ENCODE measurements around the gene PROC.

PROC gene

DNA sequence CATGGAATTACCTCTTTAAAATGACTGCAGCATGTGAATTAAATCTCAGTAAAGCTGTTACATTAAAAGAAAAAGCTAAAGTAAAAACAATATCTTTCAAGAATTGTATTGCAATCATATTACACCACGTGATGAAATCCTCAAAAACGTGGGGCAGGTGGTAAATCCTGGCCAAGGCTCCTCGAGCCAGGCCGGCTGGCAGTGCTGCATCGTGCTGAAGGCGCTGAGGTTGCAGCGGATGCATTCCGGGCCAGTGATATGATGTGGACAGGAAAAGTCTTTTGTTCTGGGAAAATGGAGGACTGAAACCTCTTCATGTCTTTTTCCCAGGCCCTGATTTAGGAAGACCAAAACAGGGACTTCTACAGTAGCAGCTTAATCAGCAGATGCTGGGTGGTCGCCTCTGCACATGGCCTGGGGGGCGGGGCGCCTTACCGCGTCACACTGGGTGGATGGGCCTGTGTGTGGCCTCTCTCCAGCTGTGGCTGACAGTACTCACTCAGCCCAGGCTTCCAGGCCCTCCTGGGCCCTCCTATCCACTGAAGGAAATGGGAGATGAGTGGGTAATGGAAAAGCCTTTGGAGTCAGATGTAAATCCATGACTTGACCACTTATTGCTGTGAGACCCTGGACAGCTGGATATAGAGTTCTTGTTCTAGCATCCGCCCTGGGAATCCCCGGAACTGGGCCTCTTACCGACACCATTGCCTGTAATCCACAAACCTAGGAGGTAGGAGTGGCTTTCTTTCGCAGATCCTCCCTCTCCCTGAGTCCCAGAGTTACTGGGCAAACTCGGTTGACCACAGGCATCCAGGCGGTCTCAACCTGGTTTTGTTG is 45.1 kb downstream of the PROC start:
- DNase-seq, result no peak

DNA sequence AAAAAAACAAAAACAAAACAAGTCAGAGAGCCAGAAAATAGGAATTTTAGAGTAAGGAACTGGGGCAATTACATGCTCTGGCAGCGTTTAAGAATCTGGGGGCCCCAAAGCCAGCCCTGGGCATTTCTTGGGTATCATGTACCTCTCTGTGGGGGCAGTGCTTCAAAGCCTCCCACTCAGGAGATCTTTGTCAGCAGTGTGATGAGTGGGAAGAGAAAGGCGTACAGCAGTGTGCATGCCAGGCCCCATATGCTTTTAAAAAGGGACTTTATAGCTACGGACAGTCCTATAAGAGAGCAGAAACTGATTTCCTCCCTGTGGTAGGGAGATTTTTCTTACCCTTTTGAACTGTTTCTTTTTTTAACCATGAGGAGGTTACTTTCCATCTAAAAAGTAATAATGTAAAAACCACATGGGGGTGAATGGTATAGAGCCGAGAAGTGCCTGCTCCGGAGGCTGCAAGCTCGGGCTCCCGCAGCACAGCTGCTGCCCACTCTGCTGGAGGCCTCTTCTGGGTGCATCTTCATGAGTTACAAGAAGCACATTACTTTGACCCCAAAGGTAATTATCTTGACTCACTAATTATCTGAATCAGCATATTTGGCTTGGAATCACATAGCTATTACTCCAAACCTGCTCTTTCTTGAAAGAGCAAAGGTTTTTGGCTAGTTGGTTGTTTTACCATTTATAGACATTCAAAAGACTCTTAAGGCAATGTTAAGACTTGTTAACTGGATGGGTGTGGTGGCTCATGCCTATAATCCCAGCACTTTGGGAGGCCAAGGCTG is 46.4 kb downstream of the PROC start:
- no peak for DNase-seq

DNA sequence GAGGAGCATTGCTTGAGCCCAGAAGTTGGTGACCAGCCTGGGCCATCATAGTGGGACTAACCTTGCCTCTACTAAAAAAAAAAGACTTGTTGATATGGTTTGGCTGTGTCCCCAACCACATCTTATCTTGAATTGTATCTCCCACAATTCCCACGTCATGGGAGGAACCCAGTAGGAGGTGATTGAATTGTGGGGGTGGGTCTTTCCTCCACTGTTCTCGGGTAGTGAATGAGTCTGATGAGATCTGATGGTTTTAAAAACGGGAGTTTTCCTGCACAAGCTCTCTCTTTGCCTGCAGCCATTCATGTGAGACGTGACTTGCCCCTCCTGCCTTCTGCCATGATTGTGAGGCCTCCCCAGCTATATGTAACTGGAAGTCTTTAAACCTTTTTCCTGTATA is 47.0 kb downstream of the PROC start:
- no peak for DNase-seq

DNA sequence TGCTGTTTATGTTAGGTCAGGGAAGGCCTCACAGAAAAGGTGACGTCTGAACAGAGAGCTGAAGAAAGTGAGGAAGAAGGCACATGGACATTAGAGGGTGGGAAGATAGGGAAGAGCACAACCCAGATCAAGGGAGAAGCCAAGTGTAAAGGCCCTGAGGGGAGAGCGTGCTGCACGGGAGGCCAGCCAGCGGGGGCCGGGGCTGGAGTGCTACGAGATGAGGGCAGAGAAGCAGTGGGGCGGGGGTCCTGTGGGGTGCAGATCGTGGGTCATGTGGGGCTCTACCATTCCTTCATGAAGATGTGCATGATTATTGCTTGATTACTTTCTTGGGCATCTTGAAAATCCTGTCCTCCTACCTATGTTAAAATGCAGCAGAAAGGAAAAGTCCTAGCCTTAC is 50.8 kb downstream of the PROC start:
- no peak for DNase-seq

DNA sequence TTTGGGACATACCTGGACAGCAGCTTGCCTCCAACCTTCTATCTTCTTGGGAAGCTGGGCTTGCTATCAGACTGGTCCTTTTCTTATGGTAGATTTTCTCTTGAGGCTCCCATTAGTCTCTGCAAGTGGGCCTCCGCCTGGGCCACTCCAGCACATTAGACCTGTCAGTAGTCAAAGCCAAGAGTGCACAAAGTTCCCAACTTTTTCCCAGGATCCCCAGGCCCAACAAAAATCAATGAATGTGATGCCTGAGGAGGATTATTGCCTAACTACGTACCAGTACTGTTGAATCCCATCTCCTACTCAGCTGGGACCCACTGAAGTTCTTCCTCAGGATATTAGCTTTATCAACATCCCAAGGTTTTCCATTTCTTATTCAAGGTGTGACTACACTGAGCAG is 51.7 kb downstream of the PROC start:
- no peak for DNase-seq

DNA sequence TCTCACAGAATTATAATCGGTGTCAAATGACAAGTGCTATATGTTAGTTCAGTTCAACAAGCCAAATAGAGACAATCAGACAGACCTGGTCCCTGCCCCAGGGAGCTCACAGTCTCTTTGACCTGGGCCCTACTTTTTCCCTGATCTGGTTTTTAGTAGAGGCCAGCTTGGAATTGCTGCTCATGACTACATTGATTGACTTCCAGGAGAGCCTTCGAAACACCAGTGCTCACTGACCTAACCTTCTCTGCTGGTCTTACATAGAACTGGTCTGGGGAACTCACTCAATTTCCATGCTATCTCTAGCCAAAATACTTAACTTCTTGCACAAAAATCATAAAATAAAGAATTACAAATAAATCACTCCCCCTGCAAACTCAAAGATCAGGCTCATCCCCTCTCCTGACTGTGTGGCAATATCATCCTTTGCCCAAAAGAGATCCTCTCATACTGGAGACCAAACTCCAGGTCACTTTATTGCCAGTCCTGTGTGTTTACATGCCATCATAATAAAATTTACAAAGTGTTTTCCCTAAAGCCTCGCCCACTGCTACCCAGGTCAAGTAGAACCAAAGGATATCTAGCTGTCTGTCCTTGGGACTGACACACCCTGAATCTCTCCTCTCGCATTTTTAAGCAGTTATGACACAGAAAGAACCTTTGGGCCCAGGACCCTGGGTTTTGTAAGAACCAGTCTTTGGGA is 53.2 kb downstream of the PROC start:
- DNase-seq, result no peak

DNA sequence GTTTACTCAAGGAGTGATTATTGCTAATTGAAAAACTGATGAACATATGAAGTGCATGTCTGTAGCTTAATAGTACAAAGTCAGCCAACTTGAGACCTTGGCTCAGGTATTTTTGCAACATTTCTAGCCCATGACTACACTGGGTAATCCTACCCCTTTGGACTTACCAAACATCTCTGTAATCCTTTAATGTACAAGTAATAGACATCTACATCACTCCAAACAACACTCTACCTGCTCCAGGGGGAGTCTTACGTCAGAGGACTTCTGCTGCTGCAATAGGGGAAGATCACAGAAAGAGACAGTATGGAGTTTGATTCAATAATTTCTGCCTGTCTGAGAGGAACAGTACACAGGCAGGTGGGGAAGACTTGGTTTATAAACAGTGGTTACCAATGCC is 54.0 kb downstream of the PROC start:
- DNase-seq, result no peak

DNA sequence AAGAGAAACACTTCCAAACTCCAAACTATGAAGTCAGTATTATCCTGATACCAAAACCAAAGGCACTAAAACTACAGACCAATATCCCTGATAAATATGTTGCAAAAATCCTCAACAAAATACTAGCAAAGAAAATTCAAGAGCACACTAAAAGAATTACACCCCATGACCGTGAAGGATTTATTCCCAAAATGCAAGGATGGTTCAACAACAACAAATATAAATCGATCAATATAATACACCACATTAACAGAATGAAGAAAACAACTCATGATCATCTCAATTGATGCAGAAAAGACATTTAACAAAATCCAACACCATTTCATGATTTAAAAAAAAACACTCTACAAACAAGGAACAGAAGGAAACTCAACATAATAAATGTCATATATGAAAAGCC is 57.6 kb downstream of the PROC start:
- DNase-seq, result no peak
